Psoas muscle (tissue), 8 donors: ENCODE data around the gene PDZD2. TPM values are rescaled to one million over a fixed set of nuclear protein-coding genes. Genes with fewer than 3 reads are reported as not detected.

Experiments used
- ATAC-seq, 4 donors: fragments of 200-7000 bp; cut with Tn5 transposase; one replicate each; pipeline ENCODE4 v1.9.1; 2020; ENCODE audit warnings: moderate library complexity in 3 of 4, mild to moderate bottlenecking in 2 of 4
- DNase-seq, 2 donors: peaks; one replicate each; pipeline ENCODE4 v3.0.0-alpha.2; 2020
- H3K27ac ChIP-seq: fragments of 200-600 bp; one replicate; pipeline ENCODE4 v1.8.0; 2022
- H3K27me3 ChIP-seq, 3 donors: fragments of 200-600 bp in 1 of 3; one replicate each; pipeline versions ENCODE4 v1.6.1 to v1.8.0; 2013 to 2022; ENCODE audit warnings: low read length in 2 of 3, mild to moderate bottlenecking in 2 of 3, moderate library complexity in 1 of 3; ENCODE audit not compliant: insufficient read depth in 3 of 3
- H3K36me3 ChIP-seq, 2 donors: fragments of 200-600 bp in 1 of 2; one replicate each; pipeline versions ENCODE4 v1.6.1 to v1.8.0; 2013 to 2022; ENCODE audit warnings: low read depth in 1 of 2, mild to moderate bottlenecking in 1 of 2, moderate library complexity in 1 of 2; ENCODE audit not compliant: insufficient read depth in 1 of 2
- H3K4me1 ChIP-seq: fragments of 200-600 bp; one replicate; pipeline ENCODE4 v1.8.0; 2022
- H3K4me3 ChIP-seq: fragments of 200-600 bp; one replicate; pipeline ENCODE4 v1.8.0; 2022; ENCODE audit warnings: mild to moderate bottlenecking
- H3K9me3 ChIP-seq: fragments of 200-600 bp; one replicate; pipeline ENCODE4 v1.8.0; 2022
- CTCF ChIP-seq: fragments of 200-600 bp; IDR thresholded peaks from one replicate; pipeline ENCODE4 v1.8.0; 2022; ENCODE audit warnings: antibody characterized with exemption
- WGBS, 3 donors: extraction: QIAGEN DNeasy Blood & Tissue Kit; methylation state at CpG; one replicate each; pipeline versions ENCODE4 v1.1.6 to v1.1.7; 2013; 5-methylcytosine and 5-hydroxymethylcytosine counted together
- intact Hi-C, 2 donors: fragments of 100-400 bp; cut with DNase I; formaldehyde crosslinking; loops; one replicate each; pipeline versions ENCODE4 v1.11.0 to v1.14.2; 2022
- polyA plus RNA-seq, 3 donors: library from polyadenylated mRNA; stranded (reverse); fragments of 200-250 nt; gene quantifications; one replicate each; pipeline ENCODE4 v1.2.3, GENCODE V29; 2013
- total RNA-seq, 4 donors: library from RNA; stranded (reverse); fragmentation: NEBNext Ultra II Directional in 2 of 4; extraction: Animal tissue kit (Norgen Biotek cat#: 25700) in 2 of 4; gene quantifications; one replicate each; pipeline versions ENCODE4 v1.2.1 to v1.2.4, GENCODE V29; 2021 to 2023
- donor health status: healthy with polysubstance abuse.
- donor health status: DM: no; HTN: no; CAD: no; lungs with moderate emphysema.
- donor health status: Bipolar disorder and iron deficiency.
- donor health status: healthy.
- donor health status: DM: yes; HTN: yes; CAD: no.
- donor health status: DM: no; HTN: no; CAD: no.
- donor health status: DM: no; HTN: no; CAD: no.
- donor health status: DM: yes; HTN: yes; CAD: no.

Gene PDZD2
- total and polyA plus RNA-seq, 7 donors: 1.4 to 17.5 (median 4.5) TPM

GRCh38 chr5:31887556-31887955 lies 248.6 kb downstream of the PDZD2 start:
- no peak overlapping the region for H3K27ac ChIP-seq
- no peak for DNase-seq
- no peaks in the 10 kb centered on the region for H3K36me3 ChIP-seq
- 81 to 84% (median 83%) methylated on average over 7 of the region's 7 CpGs for WGBS, 3 donors
- ATAC-seq: no peak
- H3K9me3 ChIP-seq: no peaks in the 10 kb centered on the region
- intact Hi-C loops: no loop called here
- peaks cover 0 to 2% (median 0%) of the 10 kb centered on the region in 3 donors for H3K27me3 ChIP-seq
- TF ChIP-seq CTCF: no peak
- H3K4me1 ChIP-seq: no peaks in the 10 kb centered on the region
- H3K4me3 ChIP-seq: no peak overlapping the region

- ATAC-seq: no peak
- Histone ChIP-seq H3K4me1 (no peaks in the 10 kb centered on the region), H3K4me3 (no peak overlapping the region), H3K27me3 (peaks cover 0 to 2% (median 0%) of the 10 kb centered on the region in 3 donors), H3K36me3 (no peaks in the 10 kb centered on the region), H3K27ac (no peak overlapping the region), H3K9me3 (no peaks in the 10 kb centered on the region)
- intact Hi-C loops: no loop called here
- TF ChIP-seq CTCF: no peak
- 69 to 79% (median 70%) methylated on average over 3 of the region's 3 CpGs for WGBS, 3 donors
- DNase-seq: no peak
These were observed 249.6 kb downstream of the PDZD2 start for GRCh38 chr5:31888564-31888963.

GRCh38 chr5:31889001-31889561 lies 250.2 kb downstream of the PDZD2 start:
- WGBS, 3 donors: 56 to 61% (median 60%) methylated on average over 8 of the region's 8 CpGs

GRCh38 chr5:31890046-31890445 lies 251.1 kb downstream of the PDZD2 start:
- no peaks in the 10 kb centered on the region for H3K9me3 ChIP-seq
- H3K4me3 ChIP-seq: no peak overlapping the region
- intact Hi-C loops: no loop called here
- no peaks in the 10 kb centered on the region for H3K4me1 ChIP-seq
- DNase-seq (no peak), ATAC-seq (no peak)
- no peak overlapping the region for H3K27ac ChIP-seq
- H3K27me3 ChIP-seq: peaks cover 0 to 2% (median 0%) of the 10 kb centered on the region in 3 donors
- no peak for TF ChIP-seq CTCF
- no peaks in the 10 kb centered on the region for H3K36me3 ChIP-seq
- 66 to 83% (median 69%) methylated on average over 7 of the region's 7 CpGs for WGBS, 3 donors

More at GRCh38 chr5:31889001-31889561, 250.2 kb downstream of the PDZD2 start:
- Histone ChIP-seq H3K27me3 (peaks cover 0 to 2% (median 0%) of the 10 kb centered on the region in 3 donors), H3K4me1 (no peaks in the 10 kb centered on the region), H3K4me3 (no peak overlapping the region), H3K27ac (no peak overlapping the region), H3K9me3 (no peaks in the 10 kb centered on the region), H3K36me3 (no peaks in the 10 kb centered on the region)
- DNase-seq (no peak), ATAC-seq (no peak)
- intact Hi-C loops: no loop called here
- no peak for TF ChIP-seq CTCF

- WGBS, 3 donors: 28 to 40% (median 32%) methylated on average over 6 of the region's 6 CpGs
- Histone ChIP-seq H3K27me3 (peaks cover 0 to 2% (median 0%) of the 10 kb centered on the region in 3 donors), H3K4me1 (no peaks in the 10 kb centered on the region), H3K36me3 (no peaks in the 10 kb centered on the region), H3K27ac (no peak overlapping the region), H3K4me3 (no peak overlapping the region), H3K9me3 (no peaks in the 10 kb centered on the region)
- intact Hi-C loops: no loop called here
- ATAC-seq: no peak
- peak in 1 of 2 donors; percentile 53 for DNase-seq
- TF ChIP-seq CTCF: no peak
These were observed 255.2 kb downstream of the PDZD2 start for GRCh38 chr5:31894141-31894540.
